IMR-90 (cell line): Measurements from ENCODE around the gene NDUFB2.

Source experiments
- CEBPB ChIP-seq: IDR thresholded peaks from 2 replicates; pipeline ENCODE4 v1.6.1; 2012; ENCODE audit warnings: low read depth, low read length, improper control_type of control experiment
- ELK1 ChIP-seq: fragments of 150-350 bp; IDR thresholded peaks from 2 replicates; pipeline ENCODE4 v1.6.1; 2016; ENCODE audit warnings: low read depth, mild to moderate bottlenecking, low read length, moderate library complexity, borderline replicate concordance
- MAFK ChIP-seq: IDR thresholded peaks from 2 replicates; pipeline ENCODE4 v1.6.1; 2012; ENCODE audit warnings: low read depth, low read length, improper control_type of control experiment
- MAZ ChIP-seq: IDR thresholded peaks from 2 replicates; pipeline ENCODE4 v1.6.1; 2012; ENCODE audit warnings: low read depth, mild to moderate bottlenecking, low read length, improper control_type of control experiment, moderate library complexity, borderline replicate concordance
- MXI1 ChIP-seq: IDR thresholded peaks from 2 replicates; pipeline ENCODE4 v1.6.1; 2012; ENCODE audit warnings: low read depth, mild to moderate bottlenecking, low read length, moderate library complexity, borderline replicate concordance
- NFE2L2 ChIP-seq: fragments of 150-350 bp; IDR thresholded peaks from 2 replicates; pipeline ENCODE4 v1.6.1; 2016; ENCODE audit warnings: low read depth, mild to moderate bottlenecking, low read length
- POLR2A ChIP-seq: IDR thresholded peaks from 2 replicates; pipeline ENCODE4 v1.6.1; 2012; ENCODE audit warnings: mild to moderate bottlenecking, low read depth, low read length
- RAD21 ChIP-seq: IDR thresholded peaks from 2 replicates; pipeline ENCODE4 v1.6.1; 2012; ENCODE audit warnings: low read length, improper control_type of control experiment
- RFX5 ChIP-seq: IDR thresholded peaks from 2 replicates; pipeline ENCODE4 v1.8.0; 2012; ENCODE audit warnings: low read depth, mild to moderate bottlenecking, low read length, moderate library complexity
- SMC3 ChIP-seq: fragments of 150-350 bp; IDR thresholded peaks from 2 replicates; pipeline ENCODE4 v1.6.1; 2016; ENCODE audit warnings: low read depth, mild to moderate bottlenecking, antibody characterized with exemption, low read length, moderate library complexity
- TF ChIP-seq, protein P1 (sequence below): conservative IDR thresholded peaks from 2 replicates; pipeline ENCODE4 v1.5.1; 2012; ENCODE audit warnings: mild to moderate bottlenecking, low read depth, low read length, improper control_type of control experiment

GRCh38 chr7:140649556-140650205, 46.8 kb upstream of the NDUFB2 start:
- TF ChIP-seq NFE2L2 (no peak), POLR2A (no peak), MAZ (no peak), RAD21 (no peak), MAFK (no peak), RFX5 (no peak), ELK1 (no peak), MXI1 (no peak), CEBPB (no peak), SMC3 (no peak)
- TF ChIP-seq, protein P1, sequence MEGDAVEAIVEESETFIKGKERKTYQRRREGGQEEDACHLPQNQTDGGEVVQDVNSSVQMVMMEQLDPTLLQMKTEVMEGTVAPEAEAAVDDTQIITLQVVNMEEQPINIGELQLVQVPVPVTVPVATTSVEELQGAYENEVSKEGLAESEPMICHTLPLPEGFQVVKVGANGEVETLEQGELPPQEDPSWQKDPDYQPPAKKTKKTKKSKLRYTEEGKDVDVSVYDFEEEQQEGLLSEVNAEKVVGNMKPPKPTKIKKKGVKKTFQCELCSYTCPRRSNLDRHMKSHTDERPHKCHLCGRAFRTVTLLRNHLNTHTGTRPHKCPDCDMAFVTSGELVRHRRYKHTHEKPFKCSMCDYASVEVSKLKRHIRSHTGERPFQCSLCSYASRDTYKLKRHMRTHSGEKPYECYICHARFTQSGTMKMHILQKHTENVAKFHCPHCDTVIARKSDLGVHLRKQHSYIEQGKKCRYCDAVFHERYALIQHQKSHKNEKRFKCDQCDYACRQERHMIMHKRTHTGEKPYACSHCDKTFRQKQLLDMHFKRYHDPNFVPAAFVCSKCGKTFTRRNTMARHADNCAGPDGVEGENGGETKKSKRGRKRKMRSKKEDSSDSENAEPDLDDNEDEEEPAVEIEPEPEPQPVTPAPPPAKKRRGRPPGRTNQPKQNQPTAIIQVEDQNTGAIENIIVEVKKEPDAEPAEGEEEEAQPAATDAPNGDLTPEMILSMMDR = no peak
